ENCODE results near the gene MICU2. TPM values are rescaled to one million over a fixed set of nuclear protein-coding genes. Genes with fewer than 3 reads are reported as not detected.

MICU2 gene
- total and polyA plus RNA-seq, 3 donors from 2014 or later: 43.2 to 98.9 (median 81.1) TPM

DNA sequence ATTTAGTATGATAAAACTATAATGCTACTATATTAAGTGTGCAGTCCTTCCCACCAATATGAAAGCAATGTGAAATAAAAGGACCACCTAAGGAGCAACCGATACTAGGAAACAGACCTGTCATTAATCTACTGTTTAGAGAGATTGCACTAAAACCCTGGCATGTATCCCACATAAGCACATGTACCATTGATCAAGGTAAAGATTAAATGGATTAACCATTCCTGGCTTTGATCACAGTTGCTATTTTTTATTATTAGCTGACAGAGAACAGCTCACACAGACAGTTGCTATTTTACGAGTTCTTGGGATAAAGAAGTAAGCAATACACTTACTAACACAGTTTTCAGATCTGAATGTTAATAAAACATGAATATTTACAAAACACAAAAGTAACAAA is 87.2 kb downstream of the MICU2 start:
- Histone ChIP-seq H3K27me3 (no peaks in the 10 kb centered on the region), H3K4me1 (no peaks in the 10 kb centered on the region), H3K4me3 (no peak overlapping the region), H3K36me3 (ENCODE audit: low read depth, missing control alignments) (no peaks in the 10 kb centered on the region), H3K9me3 (no peaks in the 10 kb centered on the region), H3K27ac (no peak overlapping the region)
- WGBS, 2 donors: 91 to 99% methylated on average over 2 of the region's 2 CpGs
- no peak for DNase-seq
- intact Hi-C loops (cut with DNase I; ENCODE audit: low total_unique reads): no loop called here
- no peak for TF ChIP-seq POLR2A (IDR thresholded peaks at IDR 0.05)
- TF ChIP-seq, protein P1, sequence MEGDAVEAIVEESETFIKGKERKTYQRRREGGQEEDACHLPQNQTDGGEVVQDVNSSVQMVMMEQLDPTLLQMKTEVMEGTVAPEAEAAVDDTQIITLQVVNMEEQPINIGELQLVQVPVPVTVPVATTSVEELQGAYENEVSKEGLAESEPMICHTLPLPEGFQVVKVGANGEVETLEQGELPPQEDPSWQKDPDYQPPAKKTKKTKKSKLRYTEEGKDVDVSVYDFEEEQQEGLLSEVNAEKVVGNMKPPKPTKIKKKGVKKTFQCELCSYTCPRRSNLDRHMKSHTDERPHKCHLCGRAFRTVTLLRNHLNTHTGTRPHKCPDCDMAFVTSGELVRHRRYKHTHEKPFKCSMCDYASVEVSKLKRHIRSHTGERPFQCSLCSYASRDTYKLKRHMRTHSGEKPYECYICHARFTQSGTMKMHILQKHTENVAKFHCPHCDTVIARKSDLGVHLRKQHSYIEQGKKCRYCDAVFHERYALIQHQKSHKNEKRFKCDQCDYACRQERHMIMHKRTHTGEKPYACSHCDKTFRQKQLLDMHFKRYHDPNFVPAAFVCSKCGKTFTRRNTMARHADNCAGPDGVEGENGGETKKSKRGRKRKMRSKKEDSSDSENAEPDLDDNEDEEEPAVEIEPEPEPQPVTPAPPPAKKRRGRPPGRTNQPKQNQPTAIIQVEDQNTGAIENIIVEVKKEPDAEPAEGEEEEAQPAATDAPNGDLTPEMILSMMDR (IDR thresholded peaks at IDR 0.05): no peak

DNA sequence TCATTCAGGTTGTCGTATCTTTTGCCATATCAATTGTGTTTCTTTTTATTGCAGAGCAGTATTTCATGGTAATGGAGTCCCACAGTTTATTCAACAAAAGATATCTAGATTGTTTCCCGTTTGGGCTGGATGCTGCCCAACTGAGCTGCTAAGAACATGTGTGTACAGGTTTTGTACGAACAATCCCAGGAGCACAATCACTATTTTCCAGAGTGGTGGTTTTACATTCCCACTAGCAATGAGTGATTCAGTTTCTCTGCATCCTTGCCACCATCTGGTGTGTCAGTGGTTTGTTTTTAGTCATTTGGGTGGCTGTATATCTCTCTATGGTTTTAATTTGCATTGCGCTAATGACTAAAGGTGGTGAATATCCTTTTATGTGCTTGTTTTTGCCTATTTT is 92.1 kb downstream of the MICU2 start:
- no peaks in the 10 kb centered on the region for H3K9me3 ChIP-seq
- 84 to 88% methylated on average over 4 of the region's 4 CpGs for WGBS, 2 donors
- no peak overlapping the region for H3K27ac ChIP-seq
- H3K27me3 ChIP-seq: no peaks in the 10 kb centered on the region
- H3K36me3 ChIP-seq (ENCODE audit: low read depth, missing control alignments): no peaks in the 10 kb centered on the region
- DNase-seq: no peak
- H3K4me3 ChIP-seq: no peak overlapping the region
- intact Hi-C loops (cut with DNase I; ENCODE audit: low total_unique reads): no loop called here
- H3K4me1 ChIP-seq: no peaks in the 10 kb centered on the region
- TF ChIP-seq, protein P1 (IDR thresholded peaks at IDR 0.05): no peak
- TF ChIP-seq POLR2A (IDR thresholded peaks at IDR 0.05): no peak

DNA sequence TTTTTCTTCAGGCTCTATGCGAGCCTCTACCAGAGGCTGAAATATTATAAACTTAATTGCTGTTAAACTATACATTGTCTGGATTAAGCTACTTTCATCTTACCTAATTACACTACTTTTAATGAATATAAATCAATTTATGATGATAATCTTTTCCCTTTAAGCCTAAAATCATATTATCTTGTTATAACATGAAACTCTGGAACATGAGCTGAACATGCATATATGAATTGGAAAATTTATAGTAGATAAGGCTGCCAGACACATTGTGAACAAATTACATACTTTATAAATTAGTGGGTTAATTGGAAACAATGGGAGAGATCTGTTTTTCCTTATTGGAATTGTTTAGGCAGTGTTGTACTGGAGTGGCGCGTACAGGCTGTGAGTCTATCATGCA is 99.6 kb downstream of the MICU2 start:
- 89 to 95% methylated on average over 3 of the region's 3 CpGs for WGBS, 2 donors
- DNase-seq: no peak
- Histone ChIP-seq H3K4me1 (no peaks in the 10 kb centered on the region), H3K27me3 (no peaks in the 10 kb centered on the region), H3K9me3 (no peaks in the 10 kb centered on the region), H3K4me3 (no peak overlapping the region), H3K36me3 (ENCODE audit: low read depth, missing control alignments) (no peaks in the 10 kb centered on the region), H3K27ac (no peak overlapping the region)
- intact Hi-C loops (cut with DNase I; ENCODE audit: low total_unique reads): no loop called here
- TF ChIP-seq POLR2A (IDR thresholded peaks at IDR 0.05): no peak
- TF ChIP-seq, protein P1 (IDR thresholded peaks at IDR 0.05): no peak

DNA sequence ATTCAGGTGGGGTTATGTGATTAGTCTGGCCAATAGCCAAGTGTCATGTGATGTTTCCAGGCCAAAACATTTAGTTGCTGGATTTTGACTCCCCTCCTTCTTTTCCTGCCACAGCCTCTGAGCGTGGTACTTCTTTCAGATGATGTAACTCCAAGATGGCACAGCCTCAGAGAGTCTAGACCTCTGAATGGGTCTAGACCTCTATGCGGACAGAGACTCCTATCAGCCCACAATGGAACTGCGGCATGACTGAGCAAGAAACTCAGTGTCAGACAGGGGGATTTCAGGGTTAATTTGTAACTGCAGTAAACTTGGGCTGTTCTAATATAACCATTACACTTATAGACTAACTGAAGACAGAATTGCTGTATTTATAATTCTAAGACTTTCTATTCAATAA is 102.3 kb downstream of the MICU2 start:
- intact Hi-C loops (cut with DNase I; ENCODE audit: low total_unique reads): no loop called here
- no peaks in the 10 kb centered on the region for H3K27me3 ChIP-seq
- H3K9me3 ChIP-seq: no peaks in the 10 kb centered on the region
- no peak overlapping the region for H3K4me3 ChIP-seq
- no peak for TF ChIP-seq POLR2A (IDR thresholded peaks at IDR 0.05)
- TF ChIP-seq, protein P1 (IDR thresholded peaks at IDR 0.05): no peak
- no peaks in the 10 kb centered on the region for H3K36me3 ChIP-seq (ENCODE audit: low read depth, missing control alignments)
- no peaks in the 10 kb centered on the region for H3K4me1 ChIP-seq
- 91 to 94% methylated on average over 3 of the region's 3 CpGs for WGBS, 2 donors
- no peak overlapping the region for H3K27ac ChIP-seq
- DNase-seq: no peak

DNA sequence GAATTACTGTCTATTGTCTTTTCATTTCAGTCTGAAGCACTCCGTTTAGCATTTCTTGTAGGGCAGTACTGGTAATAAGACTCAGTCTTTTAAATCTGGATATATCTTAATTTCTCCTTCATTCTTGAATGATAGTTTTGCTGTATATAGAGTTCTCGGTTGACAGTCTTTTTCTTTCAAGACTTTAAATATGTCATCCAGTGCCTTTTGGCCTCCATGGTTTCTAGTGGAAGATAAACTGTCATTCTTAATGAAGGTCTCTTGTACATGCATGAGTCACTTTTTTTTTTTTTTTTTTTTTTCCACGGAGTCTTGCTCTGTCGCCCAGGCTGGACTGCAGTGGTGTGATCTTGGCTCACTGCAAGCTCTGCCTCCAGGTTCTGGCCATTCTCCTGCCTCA is 117.6 kb downstream of the MICU2 start:
- Histone ChIP-seq H3K27ac (no peak overlapping the region), H3K36me3 (ENCODE audit: low read depth, missing control alignments) (no peaks in the 10 kb centered on the region), H3K4me1 (no peaks in the 10 kb centered on the region), H3K4me3 (no peak overlapping the region), H3K27me3 (no peaks in the 10 kb centered on the region), H3K9me3 (no peaks in the 10 kb centered on the region)
- no peak for TF ChIP-seq POLR2A (IDR thresholded peaks at IDR 0.05)
- TF ChIP-seq, protein P1 (IDR thresholded peaks at IDR 0.05): no peak
- intact Hi-C loops (cut with DNase I; ENCODE audit: low total_unique reads): no loop called here
- 96 to 98% methylated on average over 4 of the region's 4 CpGs for WGBS, 2 donors
- no peak for DNase-seq
